WERI-Rb-1 (cell line): ENCODE results near the gene TENT4A.

Source experiments
- DNase-seq: peaks from one replicate; pipeline ENCODE4 v3.0.0-alpha.2; 2020
- H3K27ac ChIP-seq: fragments of 250-450 bp; sonication (Bioruptor Pico); 2 replicates; pipeline ENCODE4 v1.5.1; 2020; ENCODE audit warnings: mild to moderate bottlenecking, moderate library complexity
- H3K27me3 ChIP-seq: fragments of 250-450 bp; sonication (Bioruptor Pico); 2 replicates; pipeline ENCODE4 v1.5.1; 2021; ENCODE audit warnings: mild to moderate bottlenecking, low read depth, moderate library complexity; ENCODE audit not compliant: insufficient read depth, severe bottlenecking
- H3K36me3 ChIP-seq: fragments of 250-450 bp; sonication (Bioruptor Pico); 2 replicates; pipeline ENCODE4 v1.5.1; 2020; ENCODE audit warnings: mild to moderate bottlenecking, moderate library complexity
- H3K4me3 ChIP-seq: 2 replicates; pipeline ENCODE4 v1.5.1; 2011; ENCODE audit warnings: low read depth, mild to moderate bottlenecking, control low read depth, low read length
- H3K9me3 ChIP-seq: fragments of 250-450 bp; sonication (Bioruptor Pico); 2 replicates; pipeline ENCODE4 v1.5.1; 2021; ENCODE audit warnings: mild to moderate bottlenecking, moderate library complexity; ENCODE audit not compliant: severe bottlenecking
- TF ChIP-seq, protein P1 (sequence below): IDR thresholded peaks from 2 replicates; pipeline ENCODE4 v1.5.1; 2011; ENCODE audit warnings: low read depth, mild to moderate bottlenecking, control low read depth, inconsistent platforms, low read length

The TENT4A gene

DNA sequence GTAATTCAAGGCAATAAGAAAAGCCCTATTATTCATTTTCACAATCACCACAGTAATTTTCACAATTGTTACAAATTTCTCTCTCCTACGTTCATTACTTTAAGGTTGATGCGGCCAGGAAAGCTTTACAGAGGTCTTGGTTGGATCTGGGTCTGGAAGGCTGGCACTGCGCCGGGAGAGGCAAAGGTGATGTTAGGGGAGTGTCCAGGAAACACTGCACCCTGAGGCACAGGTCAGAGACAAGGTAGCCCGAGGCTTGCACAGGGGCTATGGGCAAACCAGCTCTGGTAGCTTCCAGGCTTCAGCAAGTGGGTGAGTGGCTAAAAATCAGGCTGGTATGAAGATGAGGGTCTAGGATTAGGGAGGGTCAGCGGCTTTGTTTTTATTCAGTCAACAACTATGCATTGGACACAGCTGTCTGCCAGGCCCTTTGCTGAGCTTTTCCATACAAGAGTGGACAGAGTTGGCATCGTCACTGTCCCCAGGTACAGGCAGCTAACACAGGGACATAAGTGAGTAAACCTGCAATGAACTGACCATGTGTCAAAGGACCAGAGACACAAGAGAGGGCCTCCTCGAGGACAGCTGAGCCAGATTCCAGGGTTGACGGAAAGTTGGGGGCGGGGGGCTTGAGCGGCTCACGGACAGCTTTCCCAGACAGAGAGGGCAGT, 12.4 kb upstream of the TENT4A start:
- no peak for DNase-seq
- TF ChIP-seq, protein P1, sequence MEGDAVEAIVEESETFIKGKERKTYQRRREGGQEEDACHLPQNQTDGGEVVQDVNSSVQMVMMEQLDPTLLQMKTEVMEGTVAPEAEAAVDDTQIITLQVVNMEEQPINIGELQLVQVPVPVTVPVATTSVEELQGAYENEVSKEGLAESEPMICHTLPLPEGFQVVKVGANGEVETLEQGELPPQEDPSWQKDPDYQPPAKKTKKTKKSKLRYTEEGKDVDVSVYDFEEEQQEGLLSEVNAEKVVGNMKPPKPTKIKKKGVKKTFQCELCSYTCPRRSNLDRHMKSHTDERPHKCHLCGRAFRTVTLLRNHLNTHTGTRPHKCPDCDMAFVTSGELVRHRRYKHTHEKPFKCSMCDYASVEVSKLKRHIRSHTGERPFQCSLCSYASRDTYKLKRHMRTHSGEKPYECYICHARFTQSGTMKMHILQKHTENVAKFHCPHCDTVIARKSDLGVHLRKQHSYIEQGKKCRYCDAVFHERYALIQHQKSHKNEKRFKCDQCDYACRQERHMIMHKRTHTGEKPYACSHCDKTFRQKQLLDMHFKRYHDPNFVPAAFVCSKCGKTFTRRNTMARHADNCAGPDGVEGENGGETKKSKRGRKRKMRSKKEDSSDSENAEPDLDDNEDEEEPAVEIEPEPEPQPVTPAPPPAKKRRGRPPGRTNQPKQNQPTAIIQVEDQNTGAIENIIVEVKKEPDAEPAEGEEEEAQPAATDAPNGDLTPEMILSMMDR = no peak
- Histone ChIP-seq H3K36me3 (no peaks in the 10 kb centered on the region), H3K27me3 (no peaks in the 10 kb centered on the region), H3K27ac (no peak overlapping the region), H3K4me3 (no peak overlapping the region), H3K9me3 (no peaks in the 10 kb centered on the region)

DNA sequence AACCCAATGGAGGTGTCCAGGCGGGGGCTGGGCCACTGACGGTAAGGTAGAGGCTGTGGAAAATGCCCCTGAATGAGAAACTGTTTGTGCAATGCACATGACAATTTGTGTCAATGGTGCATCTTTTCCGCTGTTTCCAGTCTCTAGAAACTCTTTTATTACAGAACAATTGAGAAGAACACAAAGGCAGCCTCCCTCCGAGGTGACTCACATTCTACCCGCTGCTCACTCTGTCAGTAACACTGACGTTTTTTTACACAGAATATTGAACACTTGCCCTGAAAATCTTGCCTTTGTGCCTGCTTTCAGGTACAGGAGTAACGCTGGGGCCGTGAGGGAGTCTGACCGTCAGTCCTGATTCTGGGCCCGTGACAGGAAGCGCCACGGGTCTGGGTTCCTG, 11.7 kb upstream of the TENT4A start:
- Histone ChIP-seq H3K4me3 (no peak overlapping the region), H3K36me3 (no peaks in the 10 kb centered on the region), H3K9me3 (no peaks in the 10 kb centered on the region), H3K27me3 (no peaks in the 10 kb centered on the region), H3K27ac (no peak overlapping the region)
- no peak for DNase-seq
- TF ChIP-seq, protein P1 = no peak

DNA sequence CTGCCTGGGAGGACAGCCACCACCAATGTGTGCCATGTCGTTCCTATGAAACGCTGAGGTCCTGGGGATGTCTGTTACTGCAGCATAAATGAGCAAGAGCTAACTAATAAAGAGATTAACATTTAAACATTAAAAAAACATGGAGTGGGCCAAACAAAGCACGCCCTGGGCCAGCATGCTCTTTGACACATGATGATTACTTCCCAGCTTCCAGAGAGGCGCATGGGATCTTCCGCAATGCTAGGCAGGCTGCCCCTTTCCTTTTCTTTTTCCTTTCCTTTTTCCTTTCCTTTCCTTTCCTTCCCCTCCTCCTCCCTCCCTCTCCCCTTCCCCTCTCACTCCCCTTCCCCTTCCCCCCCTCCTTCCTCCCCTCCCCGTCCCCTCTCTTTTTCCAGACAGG, 10.6 kb upstream of the TENT4A start:
- TF ChIP-seq, protein P1 = no peak
- no peak for DNase-seq

DNA sequence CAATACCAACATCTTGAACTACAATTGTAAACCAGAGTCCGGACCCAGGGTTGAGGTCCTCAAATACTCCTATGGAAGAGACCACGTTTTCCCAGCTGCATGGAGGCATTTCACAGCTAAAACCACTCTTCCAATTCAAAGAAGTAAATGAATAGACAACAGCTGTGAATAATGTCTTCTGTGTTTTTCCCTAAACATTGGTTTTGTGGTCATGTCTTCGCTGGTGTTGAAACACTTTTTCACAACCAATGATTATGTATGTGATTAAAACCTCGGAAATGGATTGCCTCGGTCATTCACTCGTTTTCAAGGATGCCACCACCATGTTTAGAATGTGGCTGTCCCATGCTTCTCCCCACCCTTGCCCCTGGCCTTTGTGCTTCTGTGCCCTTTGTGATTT, 9.4 kb upstream of the TENT4A start:
- no peaks in the 10 kb centered on the region for H3K9me3 ChIP-seq
- DNase-seq = no peak
- H3K4me3 ChIP-seq = no peak overlapping the region
- TF ChIP-seq, protein P1 = no peak
- no peaks in the 10 kb centered on the region for H3K27me3 ChIP-seq
- no peaks in the 10 kb centered on the region for H3K36me3 ChIP-seq
- H3K27ac ChIP-seq = no peak overlapping the region

More for the DNA sequence above, 10.6 kb upstream of the TENT4A start:
- Histone ChIP-seq H3K27ac (no peak overlapping the region), H3K36me3 (no peaks in the 10 kb centered on the region), H3K4me3 (no peak overlapping the region), H3K27me3 (no peaks in the 10 kb centered on the region), H3K9me3 (no peaks in the 10 kb centered on the region)

DNA sequence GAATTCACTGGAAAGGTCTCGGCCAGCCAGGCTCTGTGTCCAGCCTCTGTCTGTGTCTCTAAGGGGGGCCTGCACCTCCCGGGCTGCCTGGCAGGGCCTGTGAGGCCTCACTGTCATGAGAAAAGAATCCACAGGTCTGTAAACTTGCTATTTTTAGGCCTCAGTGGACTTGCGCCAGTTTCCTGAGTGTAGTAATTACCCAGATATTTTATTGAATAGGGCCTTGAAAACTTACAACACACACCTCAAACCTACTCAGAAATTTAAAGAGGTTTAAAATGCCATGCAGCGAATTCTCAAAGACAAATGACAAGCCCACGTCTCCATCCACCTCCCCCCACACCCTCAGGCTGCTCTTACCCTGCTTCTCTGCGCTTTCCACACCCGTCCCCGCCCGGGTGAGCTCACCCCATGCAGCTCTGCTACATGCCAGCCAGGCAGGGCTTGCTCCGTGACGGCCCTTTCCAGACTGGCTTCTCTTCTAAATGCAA, 8.8 kb upstream of the TENT4A start:
- no peak overlapping the region for H3K4me3 ChIP-seq
- no peaks in the 10 kb centered on the region for H3K9me3 ChIP-seq
- TF ChIP-seq, protein P1 = no peak
- no peaks in the 10 kb centered on the region for H3K36me3 ChIP-seq
- H3K27ac ChIP-seq = no peak overlapping the region
- no peak for DNase-seq
- H3K27me3 ChIP-seq = no peaks in the 10 kb centered on the region

DNA sequence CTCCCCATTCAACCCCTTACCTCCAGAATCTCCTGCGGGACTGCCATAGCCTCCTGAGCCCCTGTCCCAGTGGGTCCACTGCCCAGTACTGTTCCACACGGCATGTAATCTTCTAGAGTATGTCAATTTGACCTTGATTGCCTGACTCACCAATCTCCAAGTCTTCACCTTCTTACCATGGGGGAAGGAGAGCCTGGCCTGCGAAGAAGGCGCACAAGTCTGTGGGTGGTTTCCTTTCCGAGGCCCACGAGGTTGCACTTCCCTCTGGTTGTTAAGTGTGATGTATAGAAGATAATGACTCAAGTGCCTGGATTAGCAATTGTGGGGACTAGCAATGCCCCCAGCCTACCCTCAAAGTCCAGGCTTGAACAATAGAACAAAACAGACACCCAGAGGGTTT, 8.1 kb upstream of the TENT4A start:
- Histone ChIP-seq H3K27ac (no peak overlapping the region), H3K36me3 (no peaks in the 10 kb centered on the region), H3K4me3 (no peak overlapping the region), H3K27me3 (no peaks in the 10 kb centered on the region), H3K9me3 (no peaks in the 10 kb centered on the region)
- TF ChIP-seq, protein P1 = no peak
- no peak for DNase-seq
